ENCODE results near the gene RGS9BP.

Gene RGS9BP

GRCh38 chr19:32675720-32676185 lies at the start of gene RGS9BP:
Gene RGS9BP, plus strand, starts transcription at chr19:32675848. Its CDS starts 416 bp downstream, at chr19:32676264.
- peak; percentile 29 for DNase-seq (ENCODE audit: extremely low read depth, low read depth)
- TF ChIP-seq CTCF (IDR thresholded peaks at IDR 0.05; ENCODE audit: low read depth, low read length): no peak

- TF ChIP-seq CTCF (IDR thresholded peaks at IDR 0.05; ENCODE audit: low read depth, low read length): no peak
Measured at GRCh38 chr19:32626969-32627368, 48.7 kb upstream of the RGS9BP start.

GRCh38 chr19:32627714-32628270 lies 47.9 kb upstream of the RGS9BP start:
- no peak for DNase-seq (ENCODE audit: extremely low read depth, low read depth)
- TF ChIP-seq CTCF (IDR thresholded peaks at IDR 0.05; ENCODE audit: low read depth, low read length): no peak

More at GRCh38 chr19:32626969-32627368, 48.7 kb upstream of the RGS9BP start:
- no peak for DNase-seq (ENCODE audit: extremely low read depth, low read depth)

- DNase-seq (ENCODE audit: extremely low read depth, low read depth): no peak
- no peak for TF ChIP-seq CTCF (IDR thresholded peaks at IDR 0.05; ENCODE audit: low read depth, low read length)
Measured at GRCh38 chr19:32630338-32630737, 45.3 kb upstream of the RGS9BP start.

- TF ChIP-seq CTCF (IDR thresholded peaks at IDR 0.05; ENCODE audit: low read depth, low read length): no peak
- no peak for DNase-seq (ENCODE audit: extremely low read depth, low read depth)
Measured at GRCh38 chr19:32631381-32631780, 44.3 kb upstream of the RGS9BP start.

- no peak for TF ChIP-seq CTCF (IDR thresholded peaks at IDR 0.05; ENCODE audit: low read depth, low read length)
- no peak for DNase-seq (ENCODE audit: extremely low read depth, low read depth)
Measured at GRCh38 chr19:32637480-32637879, 38.2 kb upstream of the RGS9BP start.

GRCh38 chr19:32638625-32639024 lies 37.0 kb upstream of the RGS9BP start:
- DNase-seq (ENCODE audit: extremely low read depth, low read depth): no peak
- TF ChIP-seq CTCF (IDR thresholded peaks at IDR 0.05; ENCODE audit: low read depth, low read length): no peak

Data from AG09319 (cell line).